Activated CD8-positive, alpha-beta T cell treated with anti-CD3 and anti-CD28 coated beads for 36 hours (primary cell): ENCODE data around the gene SZT2. TPM values are rescaled to one million over a fixed set of nuclear protein-coding genes. Genes with fewer than 3 reads are reported as not detected.

Experiments
- ATAC-seq: fragments of 200-7000 bp; cut with Tn5 transposase; one replicate; pipeline ENCODE4 v1.10.0; 2021; ENCODE audit warnings: mild to moderate bottlenecking, moderate library complexity
- CTCF ChIA-PET: fragments of 350-600 bp; sonication (Branson Sonifier 250); formaldehyde crosslinking; loops from one replicate; lab custom pipeline; 2021; ENCODE audit warnings: antibody characterized with exemption; lab: Charles Lee
- POLR2A ChIA-PET: fragments of 350-600 bp; sonication (Branson Sonifier 250); formaldehyde crosslinking; loops from one replicate; lab custom pipeline; 2021; ENCODE audit warnings: antibody characterized with exemption; lab: Charles Lee
- DNase-seq: peaks from one replicate; pipeline ENCODE4 v3.0.0-alpha.2; 2020
- H3K27ac Mint-ChIP-seq: one replicate; pipeline ENCODE4 v1.8.0; 2021; ENCODE audit warnings: mild to moderate bottlenecking, mixed read lengths
- H3K27me3 Mint-ChIP-seq: one replicate; pipeline ENCODE4 v1.8.0; 2021; ENCODE audit warnings: mixed read lengths
- H3K36me3 Mint-ChIP-seq: one replicate; pipeline ENCODE4 v1.8.0; 2021; ENCODE audit warnings: low read depth, mixed read lengths
- H3K4me1 Mint-ChIP-seq: one replicate; pipeline ENCODE4 v1.8.0; 2021; ENCODE audit warnings: low read depth, mixed read lengths
- H3K4me3 Mint-ChIP-seq: one replicate; pipeline ENCODE4 v1.8.0; 2021; ENCODE audit warnings: mild to moderate bottlenecking, moderate library complexity, mixed read lengths
- H3K9me3 Mint-ChIP-seq: one replicate; pipeline ENCODE4 v1.8.0; 2021; ENCODE audit warnings: mixed read lengths
- CTCF ChIP-seq: fragments of 200-600 bp; IDR thresholded peaks from one replicate; pipeline ENCODE4 v1.8.0; 2022; ENCODE audit warnings: antibody characterized with exemption, mild to moderate bottlenecking
- intact Hi-C: fragments of 100-400 bp; cut with micrococcal nuclease; formaldehyde crosslinking; loops from one replicate; pipeline ENCODE4 v1.10.0; 2022
- total RNA-seq, 2 experiments: library from RNA; stranded (reverse); gene quantifications; one replicate each; pipeline ENCODE4 v1.2.3, GENCODE V29; 2021

SZT2 gene
- 10 to 100 TPM; 30.1 to 33.3 TPM for total RNA-seq

- no peak for TF ChIP-seq CTCF
- ATAC-seq: peak; percentile 98
- POLR2A ChIA-PET: interaction anchor here (0.7 to 4.2 kb wide), 9 partner anchors 8 to 115 kb away, joined by 3 to 29 read pairs (median 3); partner anchors contain the start of gene ELOVL1
- Mint-ChIP-seq H3K4me1 (peaks cover 34% of the 10 kb centered on the region), H3K36me3 (peaks cover 9% of the 10 kb centered on the region), H3K27me3 (no peaks in the 10 kb centered on the region), H3K9me3 (no peaks in the 10 kb centered on the region), H3K4me3 (peak within 1 kb of the TSS; percentile 95), H3K27ac (peak within 1 kb of the TSS; percentile 96)
- intact Hi-C loops: no loop called here
- CTCF ChIA-PET: interaction anchor here (1.2 to 2.0 kb wide), 5 partner anchors 11 to 162 kb away, joined by 3 to 11 read pairs (median 4); partner anchors contain the start of gene CDC20
- peak; percentile 95 for DNase-seq
These were observed at the start of gene SZT2, which contains the start of gene MED8 for GRCh38 chr1:43389326-43390313. SZT2 (plus strand) TSS chr1:43389899; CDS start chr1:43389969, 70 bp downstream. MED8 (minus strand) TSS chr1:43389800; CDS start chr1:43389764, 36 bp downstream.

DNA sequence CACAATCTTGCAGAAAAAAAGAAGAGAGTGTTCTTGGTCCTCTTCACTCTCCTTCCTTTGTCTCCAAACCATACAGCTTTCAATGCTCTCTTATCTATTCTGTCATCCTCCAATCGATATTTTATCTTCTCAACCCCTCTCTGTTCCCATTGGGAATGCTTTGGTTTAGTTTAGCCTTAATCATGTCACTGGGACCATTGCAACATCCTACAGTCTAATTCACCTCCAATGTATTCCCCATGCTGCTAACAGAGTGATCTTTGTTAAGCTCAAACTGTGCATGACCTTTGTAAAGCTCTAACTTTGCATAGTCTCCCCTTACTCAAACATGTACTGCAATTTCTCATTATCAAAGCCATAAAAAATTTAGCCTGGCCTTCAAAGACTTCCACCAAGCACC is 49.1 kb upstream of the SZT2 start:
- ATAC-seq (no peak), DNase-seq (no peak)
- Mint-ChIP-seq H3K9me3 (no peaks in the 10 kb centered on the region), H3K27me3 (no peaks in the 10 kb centered on the region), H3K4me1 (peaks cover 2% of the 10 kb centered on the region), H3K36me3 (no peaks in the 10 kb centered on the region), H3K27ac (no peak overlapping the region), H3K4me3 (no peak overlapping the region)
- TF ChIP-seq CTCF: no peak
- CTCF ChIA-PET: no interaction called here
- intact Hi-C loops: no loop called here
- POLR2A ChIA-PET: no interaction called here

DNA sequence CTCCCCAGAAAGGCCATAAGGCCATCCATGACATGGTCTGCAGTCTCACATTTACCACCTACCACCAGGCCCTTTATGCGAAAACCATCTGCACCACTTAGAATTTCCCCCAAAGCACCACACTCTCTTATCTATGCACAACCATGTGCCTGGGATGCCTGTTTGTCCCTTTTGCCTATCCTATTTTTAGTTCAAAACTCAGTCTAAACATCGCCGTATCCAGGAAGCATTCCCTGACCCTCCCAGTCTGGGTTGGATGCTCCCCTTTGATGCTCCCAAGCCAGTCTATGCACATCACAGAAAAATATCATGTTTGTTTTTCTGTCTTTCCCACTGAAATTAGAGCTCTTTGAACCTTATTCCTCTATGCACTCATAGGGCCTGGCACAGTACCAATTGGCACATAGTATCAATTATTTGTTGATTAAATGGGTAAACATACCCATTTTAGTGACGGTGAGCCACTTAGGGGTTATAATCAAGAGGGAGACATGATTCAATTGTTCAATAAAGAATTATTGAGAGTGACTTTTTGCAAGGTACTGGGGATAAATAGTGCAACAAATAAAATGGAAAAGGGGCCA is 45.3 kb upstream of the SZT2 start:
- Mint-ChIP-seq H3K27me3 (no peaks in the 10 kb centered on the region), H3K9me3 (no peaks in the 10 kb centered on the region), H3K4me3 (no peak overlapping the region), H3K4me1 (peaks cover 5% of the 10 kb centered on the region), H3K27ac (no peak overlapping the region), H3K36me3 (no peaks in the 10 kb centered on the region)
- intact Hi-C loops: no loop called here
- DNase-seq (no peak), ATAC-seq (no peak)
- TF ChIP-seq CTCF: no peak
- ChIA-PET POLR2A (no interaction called here), CTCF (interaction anchor here (1.3 kb wide), 1 partner anchor 117 kb away, joined by 3 read pairs; no protein-coding TSS in a partner anchor)

GRCh38 chr1:43345120-43345519 is 44.6 kb upstream of the SZT2 start:
- peak overlapping the region; percentile 12 for H3K27ac Mint-ChIP-seq
- POLR2A ChIA-PET: no interaction called here

More at GRCh38 chr1:43345120-43345519, 44.6 kb upstream of the SZT2 start:
- ATAC-seq: peak; percentile 21
- H3K36me3 Mint-ChIP-seq: no peaks in the 10 kb centered on the region
- H3K9me3 Mint-ChIP-seq: no peaks in the 10 kb centered on the region
- CTCF ChIA-PET: interaction anchor here (1.1 to 1.3 kb wide), 2 partner anchors 11 to 118 kb away, joined by 3 read pairs; no protein-coding TSS in a partner anchor
- DNase-seq: no peak
- no peaks in the 10 kb centered on the region for H3K27me3 Mint-ChIP-seq
- H3K4me3 Mint-ChIP-seq: no peak overlapping the region
- peaks cover 12% of the 10 kb centered on the region for H3K4me1 Mint-ChIP-seq
- intact Hi-C loops: no loop called here
- TF ChIP-seq CTCF: no peak
